OCI-LY1 (cell line): ENCODE results near the gene PTPN4.

Experiments
- CTCF ChIP-seq: fragments of 200-600 bp; sonication (generic), shearing (Covaris generic); IDR thresholded peaks from 2 replicates; pipeline ENCODE4 v1.5.1; 2017; ENCODE audit warnings: mild to moderate bottlenecking, antibody characterized with exemption, low read length, moderate library complexity, mixed read lengths
- EZH2 ChIP-seq: fragments of 200-600 bp; sonication (generic), shearing (Covaris generic); IDR thresholded peaks from 2 replicates; pipeline ENCODE4 v1.8.0; 2017; ENCODE audit warnings: borderline replicate concordance, mixed run types, mild to moderate bottlenecking, antibody characterized with exemption, low read length, moderate library complexity, mixed read lengths

- TF ChIP-seq CTCF = no peak
- TF ChIP-seq EZH2 = no peak
Observed at GRCh38 chr2:119753930-119754321, 5.8 kb upstream of the PTPN4 start.
